HT-29 (cell line): ENCODE data around the gene KCND2. TPM values are rescaled to one million over a fixed set of nuclear protein-coding genes. Genes with fewer than 3 reads are reported as not detected.

Experiments
- DNase-seq: peaks from one replicate; pipeline ENCODE4 v3.0.0-alpha.2; 2015; ENCODE audit warnings: low spot score
- total RNA-seq: library from RNA; depleted of rRNA; stranded (reverse); fragments of >200 nt; shearing (Covaris generic); gene quantifications from 2 replicates; pipeline ENCODE4 v1.2.3, GENCODE V29; 2014

Gene KCND2
- total RNA-seq, 1 experiment from 2014 or later = not detected

DNA sequence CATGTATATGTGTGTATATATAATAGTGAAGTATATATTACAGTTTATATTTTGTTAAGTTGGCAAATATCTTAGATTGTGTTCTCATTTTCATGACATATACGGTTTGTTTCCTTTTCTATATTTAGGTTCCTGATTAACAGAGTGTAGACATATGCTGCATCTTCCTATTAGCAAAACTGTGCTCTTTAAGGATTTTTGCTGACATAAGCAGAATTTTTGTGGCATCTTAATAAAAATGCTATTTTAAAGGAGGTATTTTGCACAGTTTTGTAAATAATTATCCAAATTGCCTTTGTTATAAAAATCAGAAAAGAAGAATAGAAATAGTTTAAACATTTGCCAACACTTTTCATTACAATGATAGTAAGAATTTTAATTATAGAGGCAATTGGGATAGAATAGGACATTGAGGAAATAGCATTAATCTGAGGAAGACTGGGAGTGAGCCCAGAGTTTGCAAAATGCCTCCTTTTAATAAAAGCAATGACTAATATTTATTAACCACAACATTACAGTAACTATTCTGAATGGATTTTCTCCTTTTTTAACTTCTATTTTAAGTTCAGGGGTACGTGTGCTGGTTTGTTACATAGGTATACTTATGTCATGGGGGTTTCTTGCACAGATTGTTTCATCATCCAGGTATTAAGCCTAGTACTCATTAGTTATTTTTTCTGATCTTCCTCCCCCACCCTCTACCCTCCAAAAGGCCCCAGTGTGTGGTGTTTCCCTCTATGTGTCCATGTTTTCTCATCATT lies 38.2 kb downstream of the KCND2 start:
- DNase-seq = no peak

DNA sequence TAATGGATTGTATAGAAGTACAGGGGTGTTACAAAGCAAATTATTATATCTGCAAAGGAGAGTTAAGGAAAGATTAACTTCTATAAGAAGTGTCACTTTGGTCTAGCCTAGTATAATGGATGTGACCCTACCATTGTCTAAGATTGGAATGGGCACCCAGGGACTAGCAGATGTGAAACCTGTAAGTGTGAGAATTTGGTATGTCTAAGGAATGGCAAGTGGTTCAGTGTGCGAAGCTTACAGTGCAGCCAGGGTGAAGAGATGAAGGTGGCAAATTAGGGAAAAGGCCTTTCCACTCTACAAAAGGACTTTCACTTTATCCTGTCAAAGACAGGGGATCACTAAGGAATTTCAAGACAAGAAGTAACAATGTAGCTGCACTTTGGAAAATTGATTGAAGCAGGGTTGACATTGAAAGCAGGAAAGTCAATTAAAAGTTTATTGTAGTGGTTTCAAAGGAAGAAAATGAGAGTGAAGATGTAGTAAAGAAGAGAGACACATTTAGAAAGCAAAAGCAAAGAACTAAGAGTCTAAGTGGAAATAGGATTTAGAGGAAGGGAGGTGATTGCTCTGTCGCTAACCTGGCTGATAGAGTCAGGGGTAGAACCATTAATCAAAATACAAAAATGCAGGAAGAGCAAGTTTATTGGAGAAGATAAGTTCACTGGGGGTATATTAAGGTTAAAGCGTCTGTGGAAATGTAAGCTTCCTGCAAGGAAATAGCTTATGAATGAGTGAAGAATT lies 47.4 kb downstream of the KCND2 start:
- DNase-seq = no peak

DNA sequence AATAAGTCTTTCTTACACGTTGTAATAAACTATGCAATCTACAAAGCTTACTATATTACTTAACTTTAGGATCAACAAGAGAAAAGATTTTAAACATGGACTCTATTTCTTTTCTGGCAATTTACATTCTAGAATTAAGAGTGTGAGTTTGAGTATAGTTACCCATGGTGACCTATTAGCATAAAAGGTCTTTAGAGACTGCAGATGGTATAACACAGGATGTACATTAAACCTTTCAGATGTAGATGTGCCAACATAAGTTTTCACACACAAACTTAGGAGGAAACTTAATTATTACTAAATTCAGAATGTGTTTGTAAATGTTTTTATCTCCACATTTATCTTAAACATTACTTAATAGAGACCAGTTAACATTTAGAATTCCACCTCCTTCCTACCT lies 54.1 kb downstream of the KCND2 start:
- DNase-seq = no peak

DNA sequence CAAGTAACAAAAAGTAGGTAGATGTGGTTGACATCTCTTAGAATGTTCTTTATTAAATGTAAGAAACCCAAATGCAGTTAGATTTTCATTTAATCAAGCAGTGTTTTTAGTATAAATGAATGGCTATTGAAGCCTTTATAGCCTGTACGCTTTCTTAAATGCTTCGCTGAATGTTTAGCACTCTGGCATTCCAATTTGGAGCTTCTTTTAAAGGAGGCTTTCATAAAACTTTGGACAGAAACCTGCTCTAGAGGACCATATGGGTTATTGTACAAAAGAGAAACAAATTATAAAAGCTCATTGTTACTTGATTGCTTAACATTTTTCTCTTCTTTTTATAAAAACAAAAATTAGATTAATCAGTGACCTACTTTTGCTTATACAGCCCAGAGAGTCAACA lies 59.5 kb downstream of the KCND2 start:
- DNase-seq = no peak

DNA sequence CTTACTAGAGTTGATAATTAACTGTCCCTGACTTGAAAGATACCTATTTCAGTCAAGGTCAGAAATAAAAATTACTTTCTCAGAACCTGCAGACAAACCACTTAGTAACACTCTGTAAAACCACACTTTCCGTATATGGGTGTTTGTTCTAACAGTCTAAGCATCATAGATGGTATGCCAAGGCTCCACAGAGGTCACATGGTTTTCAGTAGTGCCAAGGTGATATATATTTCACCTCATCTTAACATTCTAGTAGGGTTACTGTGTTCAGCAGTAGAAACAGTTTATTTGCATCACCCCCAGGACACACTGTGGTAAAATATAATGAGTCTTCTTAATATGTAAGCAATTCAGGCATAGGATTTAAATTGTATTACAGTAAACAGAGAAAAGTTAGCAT lies 61.5 kb downstream of the KCND2 start:
- no peak for DNase-seq

DNA sequence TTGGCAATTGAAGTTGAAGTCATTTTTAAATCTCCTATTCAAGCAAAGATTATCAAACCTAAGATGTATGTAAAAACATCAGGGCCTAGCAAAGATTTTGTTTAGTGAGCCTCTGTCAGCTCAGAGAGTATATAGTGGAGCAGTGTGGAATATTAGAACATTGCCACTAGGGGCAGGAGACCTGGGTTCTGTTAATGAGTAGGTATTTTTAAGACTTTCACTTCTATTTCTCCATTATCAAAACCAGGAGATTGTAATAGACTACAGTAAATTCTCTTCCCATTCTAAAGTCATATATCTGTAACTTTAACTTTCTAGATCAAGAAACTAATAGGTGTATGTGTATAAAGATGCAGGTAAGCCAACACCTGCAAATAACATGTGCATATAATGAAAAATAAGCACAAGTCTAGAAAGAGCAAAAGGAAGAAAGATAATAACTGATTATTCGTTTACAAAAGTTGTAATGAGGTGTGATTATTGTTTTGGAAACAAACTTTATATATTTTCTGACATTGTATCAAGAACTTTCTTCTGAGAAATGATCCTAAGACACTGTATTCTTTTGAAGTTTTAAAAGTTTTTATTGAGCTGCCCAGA lies 64.4 kb downstream of the KCND2 start:
- DNase-seq = peak; percentile 55

DNA sequence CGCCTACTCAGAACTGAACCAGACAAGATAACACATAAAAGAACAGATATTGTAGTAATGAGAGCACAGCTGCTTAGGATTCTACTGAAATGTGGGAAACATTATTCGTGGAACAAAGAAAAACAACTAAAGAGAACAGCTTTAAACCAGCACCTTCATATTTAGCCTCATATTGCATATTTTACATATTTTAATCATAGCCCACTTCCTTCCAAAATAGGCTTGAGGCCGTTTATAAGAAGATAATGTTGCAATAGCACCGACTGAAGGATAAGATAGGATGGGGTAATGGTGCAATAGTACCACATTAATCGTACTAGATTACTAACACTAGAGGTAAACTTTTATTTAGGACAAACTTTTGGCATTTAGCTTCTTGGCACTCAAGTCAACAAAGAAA lies 71.3 kb downstream of the KCND2 start:
- DNase-seq = no peak

DNA sequence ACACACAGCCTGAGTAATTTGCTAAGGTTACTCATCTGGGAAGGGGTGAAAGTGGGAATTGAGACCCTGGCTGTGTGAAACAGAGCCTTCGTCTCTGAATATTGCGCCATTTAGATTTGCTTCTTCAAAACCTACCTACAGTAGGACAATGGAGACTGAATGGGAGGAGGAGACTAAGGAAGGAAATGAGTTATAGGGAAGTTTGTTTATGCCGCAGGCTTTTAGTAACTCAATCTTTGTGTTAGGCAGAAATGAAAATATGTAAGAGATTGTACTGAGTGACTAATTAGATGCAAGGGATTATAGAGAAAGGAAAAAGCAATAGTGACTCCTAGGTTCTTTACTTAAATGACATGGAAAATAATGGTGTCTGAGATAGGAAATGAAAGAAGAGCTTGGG lies 80.2 kb downstream of the KCND2 start:
- DNase-seq = no peak

DNA sequence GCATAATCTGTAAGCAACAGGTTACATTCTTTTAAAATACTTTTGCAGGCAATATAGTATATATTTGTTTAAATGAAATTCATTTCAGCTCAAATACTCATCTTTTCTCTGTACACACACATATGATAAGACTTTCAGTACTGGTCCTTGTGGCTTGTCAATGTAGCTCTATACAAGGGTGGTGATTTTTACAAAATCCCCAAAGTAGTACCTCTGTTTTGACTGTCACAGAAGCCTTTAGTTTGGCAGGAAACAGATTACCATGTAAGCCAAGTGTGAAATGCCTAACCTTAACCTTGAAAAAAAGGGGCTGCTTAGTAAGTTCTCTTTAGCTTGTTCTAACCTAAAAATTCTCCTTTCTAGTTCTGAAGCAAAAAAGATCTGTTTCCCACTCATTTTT lies 87.9 kb downstream of the KCND2 start:
- no peak for DNase-seq

DNA sequence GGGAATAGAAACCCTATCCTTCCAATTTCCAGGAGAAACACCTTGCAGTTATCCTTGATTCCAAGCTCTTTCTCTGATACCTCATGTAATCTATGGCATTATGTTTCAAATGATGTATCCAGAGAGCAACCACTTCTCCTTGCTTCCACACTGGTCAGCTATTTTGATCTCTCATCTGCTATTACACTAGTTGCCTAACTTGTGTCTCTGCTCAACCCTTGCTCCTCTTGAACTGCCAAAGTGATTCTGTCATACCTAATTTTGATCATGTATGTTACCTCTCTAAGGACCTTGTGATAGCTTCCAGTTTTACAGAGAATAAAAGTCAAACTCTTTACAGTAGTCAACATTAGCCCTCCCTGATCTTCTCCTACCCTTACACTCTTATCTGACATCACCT lies 90.4 kb downstream of the KCND2 start:
- DNase-seq = no peak

DNA sequence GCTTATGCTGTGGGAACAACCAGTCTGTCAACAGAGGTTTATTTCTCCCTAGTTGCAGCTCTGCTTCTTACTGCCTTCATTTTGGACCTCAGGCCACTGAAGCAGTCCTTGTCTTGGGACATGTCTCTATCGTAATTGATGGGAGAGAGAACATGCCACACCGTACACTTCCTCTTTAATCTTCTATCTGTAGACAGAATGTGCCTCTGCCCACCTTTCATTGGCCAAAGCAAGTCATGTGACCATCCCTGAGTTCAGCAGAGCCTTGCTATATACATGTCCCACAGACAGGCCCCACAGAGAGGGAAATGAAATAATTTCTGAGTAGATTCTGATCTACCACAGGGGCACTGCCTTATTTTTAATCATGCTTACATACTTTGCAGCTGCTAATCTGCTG lies 98.0 kb downstream of the KCND2 start:
- peak; percentile 36 for DNase-seq

DNA sequence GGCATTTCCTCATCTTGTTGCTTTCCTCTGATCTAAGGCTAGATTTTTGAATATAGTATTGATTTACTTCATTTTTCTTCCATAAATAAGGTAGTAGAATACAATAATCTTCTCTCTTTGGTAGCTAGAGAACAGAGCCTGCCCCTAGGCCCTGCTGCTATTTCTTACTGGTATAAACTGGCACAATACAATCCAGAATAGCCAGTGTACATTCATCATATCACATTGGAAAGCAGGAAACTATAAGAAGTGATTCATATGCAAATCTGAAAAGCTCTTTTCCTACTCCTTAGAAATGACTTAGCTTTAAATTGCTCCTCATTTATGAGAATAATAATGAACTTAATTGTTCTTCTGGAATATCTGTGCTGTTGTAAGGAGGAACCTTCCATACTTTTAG lies 100.2 kb downstream of the KCND2 start:
- DNase-seq = no peak

DNA sequence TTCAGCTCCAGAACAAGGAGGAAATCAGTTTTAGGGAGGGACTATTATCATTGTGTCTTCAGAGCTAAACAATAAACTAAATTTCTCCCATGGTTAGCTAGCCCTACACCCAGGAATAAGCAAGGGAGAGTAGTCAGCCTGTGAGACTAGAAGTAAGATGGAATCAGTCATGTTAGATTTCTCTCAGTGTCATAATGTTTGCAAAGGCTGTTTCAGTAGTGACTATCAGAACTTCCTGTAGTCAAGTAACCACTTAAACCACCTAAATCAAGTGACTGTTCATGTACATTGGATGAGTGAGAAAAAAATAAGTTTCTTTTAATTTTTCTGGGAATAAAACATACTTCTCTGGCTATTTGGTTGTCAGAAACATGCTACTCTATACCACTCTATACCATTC lies 121.6 kb downstream of the KCND2 start:
- DNase-seq = no peak

DNA sequence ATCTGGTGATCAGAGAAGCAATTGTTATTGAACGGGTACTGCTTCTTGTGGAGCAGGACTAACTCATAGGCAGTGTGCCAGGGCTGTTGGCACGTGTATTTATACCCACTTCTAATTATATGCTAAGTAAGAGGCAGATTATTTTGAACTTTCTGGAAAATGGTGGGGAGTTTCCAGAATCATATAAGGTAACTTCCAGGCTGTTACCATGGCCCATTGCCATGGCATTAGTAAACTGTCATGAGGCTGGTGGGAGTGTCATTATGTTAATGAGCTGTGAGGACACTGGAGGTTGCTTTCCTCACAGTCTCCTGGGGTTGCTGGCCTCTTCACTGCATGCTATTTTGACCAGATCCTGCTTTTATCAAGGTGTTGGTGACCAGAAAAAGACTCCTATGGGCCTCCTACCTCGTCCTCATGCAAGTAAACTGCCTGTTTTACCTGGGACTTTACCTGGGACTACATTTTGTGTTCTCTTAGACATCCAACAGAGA lies 122.6 kb downstream of the KCND2 start:
- DNase-seq = no peak

DNA sequence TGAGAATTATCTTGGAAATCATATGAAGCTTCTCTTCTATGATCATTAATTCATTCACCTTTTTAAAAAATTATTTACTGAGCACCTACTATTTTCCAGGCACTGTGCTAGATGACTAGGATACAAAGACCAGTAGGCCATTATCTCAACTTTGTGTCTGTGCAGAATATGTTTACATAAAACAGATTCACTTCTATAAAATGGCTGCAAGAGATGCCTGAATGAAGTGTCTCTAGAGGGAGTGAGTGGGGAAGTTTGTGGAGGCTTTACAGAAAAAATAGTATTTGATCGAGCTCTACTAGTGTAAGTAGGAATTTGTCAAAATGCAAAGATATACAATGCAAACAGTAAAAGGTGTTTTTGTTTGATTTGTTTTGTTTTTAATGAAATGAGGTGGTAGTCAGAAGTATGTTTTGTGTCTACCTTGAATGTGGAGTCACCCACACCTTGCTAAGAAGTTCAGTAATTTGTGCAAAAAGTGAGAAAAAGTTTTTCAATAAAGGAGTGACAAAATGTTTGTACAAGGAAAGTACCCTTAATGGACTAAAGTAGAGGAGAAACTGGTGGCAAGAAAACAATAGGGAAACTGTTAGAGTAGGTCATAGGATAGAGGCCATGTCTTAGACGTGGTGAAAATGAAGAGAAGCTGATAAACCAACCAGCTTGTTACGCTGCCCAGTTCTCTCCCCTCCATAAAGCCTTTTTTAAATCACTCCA lies 125.5 kb downstream of the KCND2 start:
- DNase-seq = no peak

DNA sequence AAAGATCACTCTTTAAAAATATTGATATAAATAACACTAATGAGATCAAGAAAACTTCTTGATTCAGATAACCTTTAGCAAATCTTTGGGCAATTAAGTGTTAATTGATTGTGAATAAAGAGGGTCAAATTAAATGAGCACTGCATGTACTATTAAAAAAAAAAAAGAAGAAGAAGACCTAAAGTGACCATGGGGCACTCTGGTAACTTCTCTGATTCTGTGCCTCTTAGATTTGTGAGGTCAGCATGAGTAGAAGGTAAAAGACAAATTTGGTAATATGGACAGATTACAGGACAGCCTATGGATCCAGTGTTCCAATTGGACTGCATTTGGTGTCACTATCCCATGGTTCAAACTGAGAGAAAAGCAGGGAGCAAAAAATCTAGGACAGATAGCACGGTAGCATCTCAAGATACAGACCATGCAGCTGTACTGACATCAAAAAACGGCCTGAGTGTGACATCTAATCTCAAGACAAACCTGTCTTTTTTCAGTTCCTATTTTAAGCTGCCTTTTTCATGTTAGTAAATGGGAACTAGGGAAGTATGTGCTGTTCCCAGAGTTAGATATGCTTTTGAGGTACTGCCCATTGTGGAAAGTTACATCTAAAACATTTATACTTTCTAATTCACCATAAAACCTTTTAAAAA lies 128.0 kb downstream of the KCND2 start:
- no peak for DNase-seq

DNA sequence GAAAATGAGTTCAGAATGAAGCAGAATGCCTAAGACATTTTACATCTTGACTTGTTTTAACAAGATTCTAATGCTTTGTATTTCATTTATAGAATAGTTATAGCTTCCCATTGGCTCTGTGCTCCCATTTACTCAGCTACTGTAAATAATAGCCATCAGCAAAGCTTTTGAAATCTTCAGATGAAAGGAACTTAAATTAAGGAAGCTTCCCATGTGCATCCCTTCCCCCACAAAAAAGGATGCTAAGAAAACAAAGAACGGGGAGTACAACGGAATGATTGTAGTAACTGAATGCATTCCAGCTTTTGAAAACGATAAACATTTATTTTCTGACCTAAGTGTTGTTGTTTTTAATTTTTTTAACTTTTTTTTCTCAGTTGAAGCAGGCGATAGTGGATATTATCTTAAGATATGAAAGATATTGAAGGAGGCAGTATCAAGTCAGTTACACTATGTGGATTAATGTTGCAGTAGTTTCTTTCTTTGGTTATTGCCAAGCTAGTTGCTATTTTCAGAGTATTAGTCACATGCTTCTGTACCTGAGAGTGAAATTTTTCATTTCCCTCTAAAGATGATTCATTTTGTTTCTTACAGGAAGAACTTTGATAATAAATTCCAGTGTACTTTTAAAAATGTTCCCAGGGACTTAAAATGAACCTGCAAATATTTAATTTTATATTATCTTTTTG lies 129.2 kb downstream of the KCND2 start:
- DNase-seq = no peak

DNA sequence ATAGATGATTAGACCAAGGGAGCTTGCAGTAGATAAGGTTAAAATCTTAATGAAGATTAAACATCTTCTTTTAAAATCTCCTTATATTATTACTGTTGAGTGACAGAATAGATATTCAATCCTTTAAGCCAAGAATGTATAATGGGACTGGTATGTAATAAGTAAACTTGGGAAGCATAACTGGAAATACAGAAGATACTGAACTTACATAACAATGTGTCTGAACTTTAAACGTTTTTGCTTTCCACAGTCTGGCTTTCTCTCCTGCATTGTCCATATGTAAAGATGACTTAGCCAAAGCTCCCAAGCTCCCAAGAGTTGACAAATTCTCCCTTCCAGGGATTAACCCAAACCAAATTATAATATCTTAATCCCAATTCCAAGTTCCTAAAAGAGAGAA lies 129.8 kb downstream of the KCND2 start:
- no peak for DNase-seq

DNA sequence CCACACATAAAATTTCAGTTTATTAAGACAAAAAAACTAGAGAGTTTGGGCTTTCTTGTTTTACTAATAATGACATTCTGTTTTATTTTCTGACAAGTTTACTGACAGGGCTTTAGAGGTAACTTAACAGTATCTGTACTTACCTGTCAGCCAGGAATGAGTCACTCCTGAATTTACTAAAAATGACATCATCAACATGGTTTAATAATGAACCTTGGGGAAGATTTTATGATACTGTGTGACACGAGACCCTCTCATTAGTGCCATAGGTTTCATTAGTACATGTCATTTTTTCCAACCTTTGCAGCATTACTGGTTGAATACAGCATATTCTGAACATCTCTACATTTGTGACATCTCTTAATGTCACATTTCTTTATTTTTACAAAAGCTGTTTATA lies 131.1 kb downstream of the KCND2 start:
- no peak for DNase-seq

DNA sequence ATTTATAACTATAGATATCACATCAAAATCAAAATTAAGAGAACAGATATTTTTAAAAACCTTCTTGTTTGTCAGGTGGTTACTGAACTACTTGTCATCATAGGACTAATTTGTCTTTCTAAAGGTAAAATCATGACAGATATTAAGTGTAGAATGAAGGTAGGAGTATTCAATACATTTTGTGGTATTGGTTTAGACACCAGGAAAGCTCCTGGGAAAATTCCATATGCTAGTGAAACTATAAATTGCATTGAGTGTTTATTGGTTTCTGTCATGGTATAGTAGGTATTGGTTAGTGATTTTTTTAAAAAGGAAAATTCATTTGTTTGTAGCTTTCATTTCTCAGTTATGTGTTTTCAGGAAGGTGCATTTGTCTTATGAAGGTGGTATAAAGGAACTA lies 132.7 kb downstream of the KCND2 start:
- DNase-seq = no peak

DNA sequence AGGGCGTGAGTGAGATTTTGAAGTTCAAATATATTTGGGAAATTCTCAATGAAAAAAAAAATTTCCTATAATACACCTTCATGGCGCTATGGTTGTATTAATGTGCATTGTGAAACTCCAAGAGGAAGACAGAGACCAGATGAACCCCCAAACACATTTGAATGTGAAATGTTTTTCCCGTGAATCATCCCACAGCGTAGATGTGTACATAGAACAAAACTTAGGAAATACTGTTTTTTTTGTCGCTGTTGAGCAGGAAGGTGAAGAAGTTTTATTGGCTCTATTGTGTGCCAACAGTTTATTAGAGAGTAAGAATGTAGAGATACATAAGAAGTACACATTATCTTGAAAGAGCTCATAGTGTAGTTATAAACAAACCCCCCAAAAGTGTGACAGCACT lies 134.0 kb downstream of the KCND2 start:
- peak; percentile 9 for DNase-seq
